Choroid plexus epithelial cell (primary cell): Measurements from ENCODE around the gene NRROS.
A peak's percentile ranks its signal among the peaks of the same experiment; 100 is the strongest.

Experiments used
- DNase-seq: peaks from one replicate; pipeline ENCODE4 v3.0.0-alpha.2; 2010; ENCODE audit warnings: low read depth
- H3K4me3 ChIP-seq: 2 replicates; pipeline ENCODE4 v1.5.1; 2011; ENCODE audit warnings: low read depth, mild to moderate bottlenecking, control low read depth, low read length, moderate library complexity
- CTCF ChIP-seq: conservative IDR thresholded peaks from 2 replicates; pipeline ENCODE4 v1.5.1; 2011; ENCODE audit warnings: low read depth, mild to moderate bottlenecking, control low read depth, inconsistent platforms, low read length, moderate library complexity

The NRROS gene

GRCh38 chr3:196646666-196647216 lies 7.2 kb downstream of the NRROS start:
- TF ChIP-seq CTCF = no peak
- no peak overlapping the region for H3K4me3 ChIP-seq
- DNase-seq = no peak

GRCh38 chr3:196650740-196651311 lies 11.3 kb downstream of the NRROS start:
- DNase-seq = peak; percentile 98
- H3K4me3 ChIP-seq = no peak overlapping the region
- TF ChIP-seq CTCF = no peak

GRCh38 chr3:196651819-196652218 lies 12.3 kb downstream of the NRROS start:
- no peak overlapping the region for H3K4me3 ChIP-seq
- TF ChIP-seq CTCF = no peak
- no peak for DNase-seq

- TF ChIP-seq CTCF = no peak
- no peak for DNase-seq
Measured at GRCh38 chr3:196652961-196653795, 13.7 kb downstream of the NRROS start.

GRCh38 chr3:196654006-196654734 lies 14.7 kb downstream of the NRROS start:
- TF ChIP-seq CTCF = no peak
- H3K4me3 ChIP-seq = no peak overlapping the region
- no peak for DNase-seq

More at GRCh38 chr3:196652961-196653795, 13.7 kb downstream of the NRROS start:
- no peak overlapping the region for H3K4me3 ChIP-seq

- no peak for TF ChIP-seq CTCF
- peak; percentile 33 for DNase-seq
- no peak overlapping the region for H3K4me3 ChIP-seq
Measured at GRCh38 chr3:196654735-196655090, 15.2 kb downstream of the NRROS start.
